Astrocyte of the cerebellum (primary cell): Measurements from ENCODE around the gene MUC21.

Experiments used
- DNase-seq: peaks from one replicate; pipeline ENCODE4 v3.0.0-alpha.2; 2011; ENCODE audit warnings: low read depth
- H3K4me3 ChIP-seq: 2 replicates; pipeline ENCODE4 v1.5.1; 2011; ENCODE audit warnings: mild to moderate bottlenecking, low read depth, low read length, moderate library complexity
- in situ Hi-C: cut with HindIII; loops from 2 replicates; pipeline ENCODE4 v1.10.0; 2017; ENCODE audit warnings: low sequenced_read_pairs
- TF ChIP-seq, protein P1 (sequence below): IDR thresholded peaks from 2 replicates; pipeline ENCODE4 v1.5.1; 2012; ENCODE audit warnings: low read length, low read depth, moderate library complexity, mild to moderate bottlenecking; ENCODE audit errors: missing control alignments

MUC21 gene

DNA sequence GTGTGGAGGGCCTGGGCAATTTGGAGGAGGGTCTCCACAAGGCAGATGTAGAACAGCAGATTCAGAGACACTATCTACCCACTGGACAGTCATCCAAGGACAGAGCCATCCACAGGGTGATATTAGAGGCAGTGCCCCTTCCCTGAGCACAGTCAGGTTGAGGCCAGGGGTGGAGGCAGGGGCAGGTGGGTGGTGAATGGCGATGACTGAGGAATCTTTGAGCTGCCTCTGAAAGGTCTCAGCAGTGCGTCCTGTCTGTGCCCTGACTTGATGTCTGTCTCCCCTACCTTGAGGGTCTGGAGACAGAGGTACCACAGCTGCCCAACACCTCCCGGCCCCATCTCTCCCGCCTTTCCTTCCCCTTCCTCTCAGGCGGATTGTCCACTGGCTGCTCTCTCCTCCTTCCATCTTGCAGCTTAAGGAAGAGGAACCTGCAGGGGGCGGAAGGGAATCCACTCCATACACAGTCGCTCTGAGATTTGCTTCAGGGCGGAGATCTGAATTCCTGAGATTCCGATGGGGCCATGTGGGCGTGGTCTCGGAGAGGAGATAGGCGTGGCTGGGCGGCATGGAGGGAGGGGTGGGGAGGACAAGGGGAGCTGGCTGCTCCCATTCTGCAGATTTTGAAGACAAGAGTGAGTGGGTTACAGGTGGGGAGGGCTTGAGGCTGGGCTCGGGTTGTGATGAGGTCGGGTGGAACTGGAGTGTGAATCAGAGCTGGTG is 41.0 kb upstream of the MUC21 start:
- peak; percentile 42 for DNase-seq
- no peak overlapping the region for H3K4me3 ChIP-seq
- in situ Hi-C loops = no loop called here
- TF ChIP-seq, protein P1, sequence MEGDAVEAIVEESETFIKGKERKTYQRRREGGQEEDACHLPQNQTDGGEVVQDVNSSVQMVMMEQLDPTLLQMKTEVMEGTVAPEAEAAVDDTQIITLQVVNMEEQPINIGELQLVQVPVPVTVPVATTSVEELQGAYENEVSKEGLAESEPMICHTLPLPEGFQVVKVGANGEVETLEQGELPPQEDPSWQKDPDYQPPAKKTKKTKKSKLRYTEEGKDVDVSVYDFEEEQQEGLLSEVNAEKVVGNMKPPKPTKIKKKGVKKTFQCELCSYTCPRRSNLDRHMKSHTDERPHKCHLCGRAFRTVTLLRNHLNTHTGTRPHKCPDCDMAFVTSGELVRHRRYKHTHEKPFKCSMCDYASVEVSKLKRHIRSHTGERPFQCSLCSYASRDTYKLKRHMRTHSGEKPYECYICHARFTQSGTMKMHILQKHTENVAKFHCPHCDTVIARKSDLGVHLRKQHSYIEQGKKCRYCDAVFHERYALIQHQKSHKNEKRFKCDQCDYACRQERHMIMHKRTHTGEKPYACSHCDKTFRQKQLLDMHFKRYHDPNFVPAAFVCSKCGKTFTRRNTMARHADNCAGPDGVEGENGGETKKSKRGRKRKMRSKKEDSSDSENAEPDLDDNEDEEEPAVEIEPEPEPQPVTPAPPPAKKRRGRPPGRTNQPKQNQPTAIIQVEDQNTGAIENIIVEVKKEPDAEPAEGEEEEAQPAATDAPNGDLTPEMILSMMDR = peak; percentile 57

DNA sequence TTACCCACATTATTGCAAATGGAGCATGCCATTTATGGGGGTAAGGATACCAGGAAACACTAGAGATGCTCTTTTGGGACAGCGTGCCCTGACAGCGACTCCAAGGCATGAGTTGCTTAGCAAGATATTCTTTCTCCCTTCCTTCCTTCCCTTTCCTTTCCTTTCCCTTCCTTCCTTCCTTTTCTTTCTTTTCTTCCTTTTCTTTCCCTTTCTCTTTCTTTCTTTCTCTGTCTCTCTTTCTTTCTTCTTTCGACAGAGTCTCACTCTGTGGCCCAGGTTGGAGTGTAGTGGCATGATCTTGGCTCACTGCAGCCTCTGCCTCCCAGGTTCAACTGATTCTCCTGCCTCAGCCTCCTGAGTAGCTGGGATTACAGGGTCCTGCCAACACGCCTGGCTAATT is 39.5 kb upstream of the MUC21 start:
- DNase-seq = no peak
- TF ChIP-seq, protein P1 = no peak
- no peak overlapping the region for H3K4me3 ChIP-seq
- in situ Hi-C loops = no loop called here

DNA sequence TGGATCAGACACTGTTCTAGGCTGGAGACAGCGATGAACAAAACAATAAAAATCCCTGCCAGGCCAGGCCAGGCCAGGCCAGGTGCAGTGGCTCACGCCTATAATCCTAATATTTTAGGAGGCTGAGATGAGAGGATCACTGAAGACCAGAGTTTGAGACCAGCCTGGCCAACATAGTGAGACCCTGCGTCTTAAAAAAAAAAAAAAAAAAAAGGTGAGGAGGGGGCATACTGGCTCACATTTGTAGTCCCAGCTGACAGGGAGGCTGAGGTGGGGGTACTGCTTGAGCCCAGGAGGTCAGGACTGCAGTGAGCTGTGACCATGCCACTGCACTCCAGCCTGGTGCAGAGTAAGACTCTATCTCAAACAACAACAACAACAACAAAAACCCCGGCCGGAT is 38.2 kb upstream of the MUC21 start:
- in situ Hi-C loops = no loop called here
- TF ChIP-seq, protein P1 = no peak
- no peak overlapping the region for H3K4me3 ChIP-seq
- no peak for DNase-seq

DNA sequence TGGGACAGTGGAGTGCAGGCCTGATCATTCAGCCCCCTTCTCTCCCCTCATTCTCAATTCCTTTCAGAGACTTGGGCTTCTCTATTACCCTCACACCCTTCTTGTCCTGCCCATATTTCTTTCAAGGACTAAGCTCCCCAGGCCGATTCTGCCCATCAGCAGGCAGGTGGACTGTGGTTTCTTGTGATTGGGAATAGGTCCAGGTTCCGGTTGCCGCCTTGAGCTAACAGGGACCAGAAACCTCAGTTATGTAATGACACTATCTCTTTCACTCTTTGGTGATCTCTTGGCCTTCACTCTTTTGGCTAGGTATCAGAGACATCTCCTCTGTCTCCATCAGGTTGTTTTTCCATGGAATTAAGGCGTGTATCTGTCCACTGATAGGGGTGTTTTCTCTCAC is 36.3 kb upstream of the MUC21 start:
- in situ Hi-C loops = no loop called here

DNA sequence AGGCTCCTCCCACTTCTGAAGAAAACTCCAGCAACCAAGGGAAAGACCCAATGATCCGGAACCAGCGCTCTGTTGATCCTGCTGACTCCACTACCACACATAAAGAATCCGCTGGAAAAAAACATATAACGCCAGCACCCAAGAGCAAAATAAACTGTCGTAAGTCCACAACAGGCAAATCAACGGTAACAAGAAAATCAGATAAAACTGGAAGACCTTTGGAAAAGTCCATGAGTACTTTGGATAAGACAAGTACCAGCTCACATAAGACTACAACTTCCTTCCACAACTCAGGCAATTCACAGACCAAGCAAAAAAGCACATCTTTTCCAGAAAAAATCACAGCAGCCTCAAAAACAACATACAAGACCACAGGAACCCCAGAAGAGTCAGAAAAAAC is 34.7 kb upstream of the MUC21 start:
- in situ Hi-C loops = no loop called here
- H3K4me3 ChIP-seq = no peak overlapping the region
- TF ChIP-seq, protein P1 = no peak
- no peak for DNase-seq

More for the DNA sequence above, 36.3 kb upstream of the MUC21 start:
- TF ChIP-seq, protein P1 = no peak
- DNase-seq = no peak
- H3K4me3 ChIP-seq = no peak overlapping the region

DNA sequence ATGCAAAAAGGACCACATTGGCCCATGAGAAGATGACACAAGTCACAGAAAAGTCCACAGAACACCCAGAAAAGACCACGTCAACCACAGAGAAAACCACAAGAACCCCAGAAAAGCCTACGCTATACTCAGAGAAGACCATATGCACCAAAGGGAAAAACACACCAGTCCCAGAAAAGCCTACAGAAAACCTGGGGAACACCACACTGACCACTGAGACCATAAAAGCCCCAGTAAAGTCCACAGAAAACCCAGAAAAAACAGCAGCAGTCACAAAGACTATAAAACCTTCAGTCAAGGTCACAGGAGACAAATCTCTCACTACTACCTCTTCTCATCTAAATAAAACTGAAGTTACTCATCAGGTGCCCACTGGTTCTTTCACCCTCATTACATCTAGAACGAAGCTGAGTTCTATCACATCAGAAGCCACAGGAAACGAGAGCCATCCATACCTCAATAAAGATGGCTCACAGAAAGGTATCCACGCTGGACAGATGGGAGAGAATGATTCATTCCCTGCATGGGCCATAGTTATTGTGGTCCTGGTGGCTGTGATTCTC is 31.5 kb upstream of the MUC21 start:
- TF ChIP-seq, protein P1 = no peak
- in situ Hi-C loops = no loop called here
- DNase-seq = no peak
- no peak overlapping the region for H3K4me3 ChIP-seq
